ENCODE results near the gene ADGRF3. TPM values are rescaled to one million over a fixed set of nuclear protein-coding genes. Genes with fewer than 3 reads are reported as not detected.

Gene ADGRF3
- total and polyA plus RNA-seq, 9 of the 15 experiments (the other 6 are each of a cell fraction or from before 2014, with no cell fraction given), result 0.04 to 0.54 (median 0.16) TPM; not detected in 2

- peak; percentile 97 for TF ChIP-seq ATF3 (IDR thresholded peaks at IDR 0.05)
- TF ChIP-seq ATF3 (CRISPR knock-in tag; conservative IDR thresholded peaks at IDR 0.05), result no peak; the same call in 1 of the 2 replicates
- peak; percentile 96 for TF ChIP-seq TEAD4 (IDR thresholded peaks at IDR 0.05; ENCODE audit: low read length)
- TF ChIP-seq TEAD4 (CRISPR knock-in tag; IDR thresholded peaks at IDR 0.05; ENCODE audit: borderline replicate concordance), result peak; percentile 96
- no peak for TF ChIP-seq MTA1 (IDR thresholded peaks at IDR 0.05; ENCODE audit: borderline replicate concordance)
- peak in 1 of 2 experiments; percentile 72; a peak in 1 of 4 replicates for TF ChIP-seq TRIM24 (IDR thresholded peaks at IDR 0.05)
- peak; percentile 57 for TF ChIP-seq CCNT2 (IDR thresholded peaks at IDR 0.05; ENCODE audit: borderline replicate concordance, extremely low read depth, insufficient read length, low read depth, low read length)
- peak in 1 of 2 experiments; percentile 69; a peak in 1 of 4 replicates for TF ChIP-seq TBL1XR1 (IDR thresholded peaks at IDR 0.05; ENCODE audit: low read length in 2 of 2)
- no peak for TF ChIP-seq POLR2H (tag; IDR thresholded peaks at IDR 0.05; ENCODE audit: low read depth)
- no peak for TF ChIP-seq BCL6 (CRISPR knock-in tag; IDR thresholded peaks at IDR 0.05)
- TF ChIP-seq CBFB (CRISPR knock-in tag; IDR thresholded peaks at IDR 0.05), result no peak
- TF ChIP-seq HDGF (IDR thresholded peaks at IDR 0.05), result no peak
- no peak for TF ChIP-seq SNAPC5 (CRISPR knock-in tag; IDR thresholded peaks at IDR 0.05)
- TF ChIP-seq MTA3 (IDR thresholded peaks at IDR 0.05; ENCODE audit: borderline replicate concordance), result 0 out of 2 replicates have a peak, but pooled peaks have one; percentile 27
- peak; percentile 92 for TF ChIP-seq STAT5A (IDR thresholded peaks at IDR 0.05; ENCODE audit: borderline replicate concordance, low read length)
- no peak for TF ChIP-seq ZNF24 (IDR thresholded peaks at IDR 0.05)
- TF ChIP-seq TCF3 (CRISPR knock-in tag; IDR thresholded peaks at IDR 0.05), result peak; percentile 58
- TF ChIP-seq TAF9B (IDR thresholded peaks at IDR 0.05; ENCODE audit: partially characterized antibody), result peak; percentile 42
- TF ChIP-seq SREBF2 (CRISPR knock-in tag; IDR thresholded peaks at IDR 0.05), result no peak
- 0 out of 2 replicates have a peak, but pooled peaks have one; percentile 47 for TF ChIP-seq GATAD2B (IDR thresholded peaks at IDR 0.05; ENCODE audit: borderline replicate concordance)
- TF ChIP-seq SOX6 (IDR thresholded peaks at IDR 0.05), result peak; percentile 74
- TF ChIP-seq DEAF1 (CRISPR knock-in tag; IDR thresholded peaks at IDR 0.05), result no peak
- TF ChIP-seq SAFB2 (IDR thresholded peaks at IDR 0.05; ENCODE audit: borderline replicate concordance, low read depth, low read length, severe bottlenecking), result no peak
- no peak for TF ChIP-seq FOXJ2 (tag; IDR thresholded peaks at IDR 0.05)
- TF ChIP-seq RFX7 (CRISPR knock-in tag; IDR thresholded peaks at IDR 0.05), result 0 out of 2 replicates have a peak, but pooled peaks have one; percentile 8
- peak; percentile 25 for TF ChIP-seq ZFP36 (IDR thresholded peaks at IDR 0.05; ENCODE audit: low read depth, low read length, partially characterized antibody)
- peak; percentile 63 for TF ChIP-seq MTA2 (IDR thresholded peaks at IDR 0.05; ENCODE audit: low read depth)
These were observed 1.9 kb downstream of the ADGRF3 start (continued) for GRCh38 chr2:26344581-26345282.
